H9 (cell line): ENCODE measurements around the gene KCNIP1. TPM values are rescaled to one million over a fixed set of nuclear protein-coding genes. Genes with fewer than 3 reads are reported as not detected.

Source experiments
- DNase-seq: peaks from one replicate; pipeline ENCODE4 v3.0.0-alpha.2; 2017
- H2AFZ ChIP-seq: one replicate; pipeline ENCODE4 v1.6.1; 2013; ENCODE audit warnings: mild to moderate bottlenecking, low read length, control low read depth, moderate library complexity
- H2AK5ac ChIP-seq: 2 replicates; pipeline ENCODE4 v1.6.1; 2013; ENCODE audit warnings: low read length, control low read depth, mixed read lengths; ENCODE audit not compliant: insufficient read length
- H2BK120ac ChIP-seq: one replicate; pipeline ENCODE4 v1.6.1; 2013; ENCODE audit warnings: low read depth, mild to moderate bottlenecking, low read length, control low read depth, inconsistent platforms; ENCODE audit not compliant: poor library complexity, severe bottlenecking
- H2BK12ac ChIP-seq: 2 replicates; pipeline ENCODE4 v1.6.1; 2013; ENCODE audit warnings: low read length, control low read depth, mixed read lengths, low read depth; ENCODE audit not compliant: insufficient read length
- H2BK15ac ChIP-seq: 2 replicates; pipeline ENCODE4 v1.6.1; 2013; ENCODE audit warnings: low read depth, low read length, control low read depth
- H2BK20ac ChIP-seq: one replicate; pipeline ENCODE4 v1.6.1; 2013; ENCODE audit warnings: low read depth, mild to moderate bottlenecking, low read length, control low read depth, inconsistent platforms; ENCODE audit not compliant: poor library complexity, severe bottlenecking
- H2BK5ac ChIP-seq: 2 replicates; pipeline ENCODE4 v1.6.1; 2013; ENCODE audit warnings: low read length, control low read depth, mixed read lengths; ENCODE audit not compliant: insufficient read length
- H3K14ac ChIP-seq: 2 replicates; pipeline ENCODE4 v1.6.1; 2013; ENCODE audit warnings: low read length, control low read depth; ENCODE audit not compliant: insufficient read depth
- H3K18ac ChIP-seq: 2 replicates; pipeline ENCODE4 v1.6.1; 2013; ENCODE audit warnings: low read depth, mild to moderate bottlenecking, mixed read lengths, low read length, control low read depth; ENCODE audit not compliant: insufficient read length
- H3K23ac ChIP-seq: 2 replicates; pipeline ENCODE4 v1.6.1; 2013; ENCODE audit warnings: low read length, control low read depth, mixed read lengths, low read depth; ENCODE audit not compliant: insufficient read length
- H3K23me2 ChIP-seq: 2 replicates; pipeline ENCODE4 v1.6.1; 2013; ENCODE audit warnings: low read depth, mild to moderate bottlenecking, mixed read lengths, low read length, control low read depth; ENCODE audit not compliant: insufficient read length, poor library complexity, severe bottlenecking
- H3K27ac ChIP-seq: 2 replicates; pipeline ENCODE4 v1.5.1; 2013; ENCODE audit warnings: low read length, control low read depth, mixed read lengths, low read depth; ENCODE audit not compliant: insufficient read length
- H3K27me3 ChIP-seq: 2 replicates; pipeline ENCODE4 v1.6.1; 2013; ENCODE audit warnings: low read length, control low read depth, inconsistent platforms; ENCODE audit not compliant: insufficient read depth
- H3K4ac ChIP-seq: 2 replicates; pipeline ENCODE4 v1.6.1; 2013; ENCODE audit warnings: low read depth, mild to moderate bottlenecking, control low read depth, inconsistent platforms, low read length, moderate library complexity
- H3K4me1 ChIP-seq: 2 replicates; pipeline ENCODE4 v1.6.1; 2013; ENCODE audit warnings: low read length, control low read depth, inconsistent platforms; ENCODE audit not compliant: insufficient read depth
- H3K4me2 ChIP-seq: 2 replicates; pipeline ENCODE4 v1.6.1; 2013; ENCODE audit warnings: low read length, control low read depth, mixed read lengths; ENCODE audit not compliant: insufficient read length, insufficient read depth
- H3K56ac ChIP-seq: 2 replicates; pipeline ENCODE4 v1.6.1; 2013; ENCODE audit warnings: low read depth, mild to moderate bottlenecking, mixed read lengths, low read length, control low read depth; ENCODE audit not compliant: insufficient read length
- H3K79me1 ChIP-seq: 2 replicates; pipeline ENCODE4 v1.6.1; 2013; ENCODE audit warnings: low read depth, mild to moderate bottlenecking, moderate library complexity, low read length, control low read depth, inconsistent platforms; ENCODE audit not compliant: insufficient read depth, poor library complexity, severe bottlenecking
- H3K79me2 ChIP-seq: 2 replicates; pipeline ENCODE4 v1.6.1; 2013; ENCODE audit warnings: low read length, control low read depth, inconsistent platforms; ENCODE audit not compliant: insufficient read depth
- H3K9ac ChIP-seq: 2 replicates; pipeline ENCODE4 v1.6.1; 2013; ENCODE audit warnings: low read length, control low read depth, mixed read lengths; ENCODE audit not compliant: insufficient read length; ENCODE audit errors: extremely low read depth
- H3K9me3 ChIP-seq: one replicate; pipeline ENCODE4 v1.6.1; 2013; ENCODE audit warnings: low read depth, low read length, inconsistent platforms; ENCODE audit not compliant: control insufficient read depth
- H3T11ph ChIP-seq: one replicate; pipeline ENCODE4 v1.6.1; 2013; ENCODE audit warnings: mild to moderate bottlenecking, low read length, control low read depth, inconsistent platforms
- H4K20me1 ChIP-seq: one replicate; pipeline ENCODE4 v1.6.1; 2013; ENCODE audit not compliant: control insufficient read depth, insufficient read length, insufficient read depth
- H4K5ac ChIP-seq: 2 replicates; pipeline ENCODE4 v1.6.1; 2013; ENCODE audit warnings: low read depth, mild to moderate bottlenecking, mixed read lengths, low read length, control low read depth; ENCODE audit not compliant: insufficient read length
- H4K8ac ChIP-seq: replicated peaks from 2 replicates; pipeline ENCODE4 v1.6.1; 2013; ENCODE audit warnings: low read length, control low read depth, mixed read lengths, low read depth; ENCODE audit not compliant: insufficient read length
- H4K91ac ChIP-seq: 2 replicates; pipeline ENCODE4 v1.6.1; 2013; ENCODE audit warnings: low read depth, mild to moderate bottlenecking, moderate library complexity, mixed read lengths, low read length, control low read depth; ENCODE audit not compliant: insufficient read length
- H3K27ac Mint-ChIP-seq, 3 experiments: 2 replicates in 2 of 3; 3 replicates in 1 of 3; pipeline ENCODE4 v1.8.0; 2020 to 2021; ENCODE audit warnings: mixed read lengths in 3 of 3, mild to moderate bottlenecking in 1 of 3, moderate library complexity in 1 of 3
- H3K27me3 Mint-ChIP-seq: 2 replicates; pipeline ENCODE4 v1.8.0; 2021; ENCODE audit warnings: low read depth, mild to moderate bottlenecking, moderate library complexity, mixed read lengths
- H3K36me3 Mint-ChIP-seq, 3 experiments: 2 replicates in 2 of 3; 3 replicates in 1 of 3; pipeline ENCODE4 v1.8.0; 2020 to 2021; ENCODE audit warnings: low read depth in 3 of 3, mixed read lengths in 3 of 3; ENCODE audit not compliant: insufficient read depth in 1 of 3
- H3K4me1 Mint-ChIP-seq, 2 experiments: 2 replicates each; pipeline ENCODE4 v1.8.0; 2020; ENCODE audit warnings: mixed read lengths in 2 of 2
- H3K4me3 Mint-ChIP-seq, 2 experiments: 2 replicates in 1 of 2; 3 replicates in 1 of 2; pipeline ENCODE4 v1.8.0; 2020 to 2021; ENCODE audit warnings: mild to moderate bottlenecking in 2 of 2, mixed read lengths in 2 of 2, moderate library complexity in 1 of 2
- H3K9me3 Mint-ChIP-seq, 2 experiments: 2 replicates in 1 of 2; 3 replicates in 1 of 2; pipeline ENCODE4 v1.8.0; 2020; ENCODE audit warnings: mild to moderate bottlenecking in 2 of 2, mixed read lengths in 2 of 2, moderate library complexity in 1 of 2
- WGBS: extraction: QIAGEN DNeasy Blood & Tissue Kit; methylation state at CpG from one replicate; pipeline ENCODE4 v1.1.7; 2013; ENCODE audit warnings: missing lambda C conversion rate, low lambda C conversion rate, mixed read lengths; ENCODE audit not compliant: insufficient read length; ENCODE audit errors: extremely low coverage; 5-methylcytosine and 5-hydroxymethylcytosine counted together
- total RNA-seq: library from RNA; stranded (reverse); gene quantifications from 2 replicates; pipeline ENCODE4 v1.2.1, GENCODE V29; 2021
- TF ChIP-seq, protein P1 (sequence below): fragments of 200-600 bp; sonication (generic); conservative IDR thresholded peaks from 3 replicates; pipeline ENCODE4 v1.8.0; 2021; ENCODE audit warnings: antibody characterized with exemption, mild to moderate bottlenecking

Gene KCNIP1
- total RNA-seq, 1 experiment from 2014 or later: 0.63 TPM

DNA sequence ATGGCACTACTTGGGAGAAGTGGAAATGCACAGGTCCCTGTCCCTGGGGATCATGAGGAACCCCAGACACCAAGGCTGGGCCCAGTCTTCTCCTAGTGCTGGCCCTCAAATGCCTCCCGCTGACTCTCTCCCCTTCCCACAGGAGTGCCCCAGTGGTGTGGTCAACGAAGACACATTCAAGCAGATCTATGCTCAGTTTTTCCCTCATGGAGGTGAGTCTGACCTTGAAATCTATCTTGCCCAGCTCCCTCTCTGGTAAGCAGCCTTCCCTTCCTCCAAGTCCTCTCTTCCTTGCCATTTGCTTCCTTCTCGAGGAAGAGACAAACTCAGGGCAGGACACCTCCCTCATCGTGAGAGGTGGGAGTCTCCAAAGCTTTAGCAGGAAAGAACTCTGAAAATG, 216.4 kb downstream of the KCNIP1 start:
- Histone ChIP-seq H3K56ac (no peak overlapping the region), H3K23me2 (no peaks in the 10 kb centered on the region), H4K8ac (no peak overlapping the region), H3K4ac (no peak overlapping the region), H2BK12ac (no peak overlapping the region), H3K18ac (no peak overlapping the region), H3K79me1 (no peaks in the 10 kb centered on the region), H2AK5ac (no peak overlapping the region), H3K23ac (no peak overlapping the region), H2AFZ (no peak overlapping the region), H3K4me1 (no peaks in the 10 kb centered on the region), H2BK20ac (no peak overlapping the region), H4K91ac (no peak overlapping the region), H4K20me1 (no peaks in the 10 kb centered on the region), H2BK5ac (no peak overlapping the region), H4K5ac (no peak overlapping the region), H3K27ac (no peak overlapping the region), H3K79me2 (no peaks in the 10 kb centered on the region), H3K9me3 (no peaks in the 10 kb centered on the region), H3K4me2 (no peak overlapping the region), H2BK120ac (no peak overlapping the region), H3T11ph (no peak overlapping the region), H3K14ac (no peak overlapping the region), H3K27me3 (no peaks in the 10 kb centered on the region), H2BK15ac (no peak overlapping the region), H3K9ac (no peak overlapping the region)
- H3K27ac Mint-ChIP-seq: no peak overlapping the region; a peak in 1 of 7 replicates
- WGBS: no CpG with 5 or more reads among the region's 4 CpGs
- H3K9me3 Mint-ChIP-seq: peaks cover 6 to 7% of the 10 kb centered on the region in 2 experiments; a peak in 4 of 5 replicates
- H3K27me3 Mint-ChIP-seq: peaks cover 5% of the 10 kb centered on the region
- no peak overlapping the region for H3K4me3 Mint-ChIP-seq
- TF ChIP-seq, protein P1, sequence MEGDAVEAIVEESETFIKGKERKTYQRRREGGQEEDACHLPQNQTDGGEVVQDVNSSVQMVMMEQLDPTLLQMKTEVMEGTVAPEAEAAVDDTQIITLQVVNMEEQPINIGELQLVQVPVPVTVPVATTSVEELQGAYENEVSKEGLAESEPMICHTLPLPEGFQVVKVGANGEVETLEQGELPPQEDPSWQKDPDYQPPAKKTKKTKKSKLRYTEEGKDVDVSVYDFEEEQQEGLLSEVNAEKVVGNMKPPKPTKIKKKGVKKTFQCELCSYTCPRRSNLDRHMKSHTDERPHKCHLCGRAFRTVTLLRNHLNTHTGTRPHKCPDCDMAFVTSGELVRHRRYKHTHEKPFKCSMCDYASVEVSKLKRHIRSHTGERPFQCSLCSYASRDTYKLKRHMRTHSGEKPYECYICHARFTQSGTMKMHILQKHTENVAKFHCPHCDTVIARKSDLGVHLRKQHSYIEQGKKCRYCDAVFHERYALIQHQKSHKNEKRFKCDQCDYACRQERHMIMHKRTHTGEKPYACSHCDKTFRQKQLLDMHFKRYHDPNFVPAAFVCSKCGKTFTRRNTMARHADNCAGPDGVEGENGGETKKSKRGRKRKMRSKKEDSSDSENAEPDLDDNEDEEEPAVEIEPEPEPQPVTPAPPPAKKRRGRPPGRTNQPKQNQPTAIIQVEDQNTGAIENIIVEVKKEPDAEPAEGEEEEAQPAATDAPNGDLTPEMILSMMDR: no peak
- no peaks in the 10 kb centered on the region for H3K4me1 Mint-ChIP-seq
- H3K36me3 Mint-ChIP-seq: peaks cover 0 to 6% (median 5%) of the 10 kb centered on the region in 3 experiments; a peak in 4 of 7 replicates
- DNase-seq: no peak
